AG04450 (cell line): ENCODE data around the gene LOC101059915.
"Not testable (repeated sequence)": the region's sequence is repeated elsewhere in the genome, so short reads cannot be mapped to it uniquely, and the experiment has no call there.

Experiments
- CTCF ChIA-PET: fragments of 300-600, 350-600 bp; formaldehyde crosslinking; extraction: SDS; loops from one replicate; lab custom pipeline; 2022; ENCODE audit warnings: antibody characterized with exemption, inconsistent platforms; lab: Charles Lee
- POLR2A ChIA-PET: fragments of 350-600 bp; formaldehyde crosslinking; extraction: SDS; loops from one replicate; lab custom pipeline; 2021; ENCODE audit warnings: antibody characterized with exemption, inconsistent platforms; lab: Yijun Ruan, JAX
- DNase-seq: peaks from one replicate; pipeline ENCODE4 v3.0.0-alpha.2; 2011; ENCODE audit warnings: low read depth, low spot score
- H3K27ac ChIP-seq: one replicate; pipeline ENCODE4 v1.5.1; 2012; ENCODE audit warnings: low read depth, low read length, control low read depth
- H3K27me3 ChIP-seq: one replicate; pipeline ENCODE4 v1.6.0; 2012; ENCODE audit warnings: low read length; ENCODE audit not compliant: control insufficient read depth, insufficient read depth
- H3K4me3 ChIP-seq: 2 replicates; pipeline ENCODE4 v1.5.1; 2011; ENCODE audit warnings: mild to moderate bottlenecking, low read depth, low read length, control low read depth
- H3K9me3 ChIP-seq: 2 replicates; pipeline ENCODE4 v1.5.1; 2012; ENCODE audit warnings: low read length; ENCODE audit not compliant: control insufficient read depth, insufficient read depth
- TF ChIP-seq, protein P1 (sequence below): IDR thresholded peaks from 2 replicates; pipeline ENCODE4 v1.5.1; 2011; ENCODE audit warnings: low read depth, low read length, control low read depth, inconsistent platforms

LOC101059915 gene

GRCh38 chrX:71657267-71657666 lies 10.1 kb upstream of the LOC101059915 start:
- POLR2A ChIA-PET, result no interaction called here
- Histone ChIP-seq H3K27ac (no peak overlapping the region), H3K9me3 (no peaks in the 10 kb centered on the region), H3K4me3 (no peak overlapping the region), H3K27me3 (peaks cover 3% of the 10 kb centered on the region)
- TF ChIP-seq, protein P1, sequence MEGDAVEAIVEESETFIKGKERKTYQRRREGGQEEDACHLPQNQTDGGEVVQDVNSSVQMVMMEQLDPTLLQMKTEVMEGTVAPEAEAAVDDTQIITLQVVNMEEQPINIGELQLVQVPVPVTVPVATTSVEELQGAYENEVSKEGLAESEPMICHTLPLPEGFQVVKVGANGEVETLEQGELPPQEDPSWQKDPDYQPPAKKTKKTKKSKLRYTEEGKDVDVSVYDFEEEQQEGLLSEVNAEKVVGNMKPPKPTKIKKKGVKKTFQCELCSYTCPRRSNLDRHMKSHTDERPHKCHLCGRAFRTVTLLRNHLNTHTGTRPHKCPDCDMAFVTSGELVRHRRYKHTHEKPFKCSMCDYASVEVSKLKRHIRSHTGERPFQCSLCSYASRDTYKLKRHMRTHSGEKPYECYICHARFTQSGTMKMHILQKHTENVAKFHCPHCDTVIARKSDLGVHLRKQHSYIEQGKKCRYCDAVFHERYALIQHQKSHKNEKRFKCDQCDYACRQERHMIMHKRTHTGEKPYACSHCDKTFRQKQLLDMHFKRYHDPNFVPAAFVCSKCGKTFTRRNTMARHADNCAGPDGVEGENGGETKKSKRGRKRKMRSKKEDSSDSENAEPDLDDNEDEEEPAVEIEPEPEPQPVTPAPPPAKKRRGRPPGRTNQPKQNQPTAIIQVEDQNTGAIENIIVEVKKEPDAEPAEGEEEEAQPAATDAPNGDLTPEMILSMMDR, result no peak
- no peak for DNase-seq
- CTCF ChIA-PET, result no interaction called here

DNA sequence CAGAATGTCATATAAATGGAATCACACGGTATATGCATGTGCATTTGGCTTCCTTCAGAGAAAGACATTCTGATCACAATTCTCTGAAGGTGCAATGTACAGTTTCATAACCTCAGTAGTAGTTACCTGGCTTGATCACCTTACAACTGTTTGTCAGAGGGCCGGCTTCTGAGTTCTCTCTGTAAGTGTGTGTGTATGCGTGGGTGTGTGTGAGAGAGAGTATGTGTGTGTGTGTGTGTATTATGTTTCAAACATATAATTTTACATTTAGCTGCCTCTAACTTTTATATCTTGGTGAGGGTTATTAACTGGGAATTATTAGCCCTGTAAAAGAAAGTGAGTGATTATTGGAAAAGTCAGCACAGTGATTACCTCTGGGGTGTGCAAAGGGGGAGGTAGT lies 8.0 kb upstream of the LOC101059915 start:
- H3K4me3 ChIP-seq, result no peak overlapping the region
- ChIA-PET POLR2A (no interaction called here), CTCF (no interaction called here)
- H3K27ac ChIP-seq, result no peak overlapping the region
- no peaks in the 10 kb centered on the region for H3K9me3 ChIP-seq
- H3K27me3 ChIP-seq, result peaks cover 3% of the 10 kb centered on the region
- no peak for DNase-seq
- TF ChIP-seq, protein P1, result no peak

GRCh38 chrX:71659959-71660358 lies 7.4 kb upstream of the LOC101059915 start:
- no peak overlapping the region for H3K4me3 ChIP-seq
- ChIA-PET CTCF (no interaction called here), POLR2A (no interaction called here)
- DNase-seq, result no peak
- TF ChIP-seq, protein P1, result no peak
- H3K27me3 ChIP-seq, result peaks cover 3% of the 10 kb centered on the region
- no peak overlapping the region for H3K27ac ChIP-seq
- H3K9me3 ChIP-seq, result no peaks in the 10 kb centered on the region

DNA sequence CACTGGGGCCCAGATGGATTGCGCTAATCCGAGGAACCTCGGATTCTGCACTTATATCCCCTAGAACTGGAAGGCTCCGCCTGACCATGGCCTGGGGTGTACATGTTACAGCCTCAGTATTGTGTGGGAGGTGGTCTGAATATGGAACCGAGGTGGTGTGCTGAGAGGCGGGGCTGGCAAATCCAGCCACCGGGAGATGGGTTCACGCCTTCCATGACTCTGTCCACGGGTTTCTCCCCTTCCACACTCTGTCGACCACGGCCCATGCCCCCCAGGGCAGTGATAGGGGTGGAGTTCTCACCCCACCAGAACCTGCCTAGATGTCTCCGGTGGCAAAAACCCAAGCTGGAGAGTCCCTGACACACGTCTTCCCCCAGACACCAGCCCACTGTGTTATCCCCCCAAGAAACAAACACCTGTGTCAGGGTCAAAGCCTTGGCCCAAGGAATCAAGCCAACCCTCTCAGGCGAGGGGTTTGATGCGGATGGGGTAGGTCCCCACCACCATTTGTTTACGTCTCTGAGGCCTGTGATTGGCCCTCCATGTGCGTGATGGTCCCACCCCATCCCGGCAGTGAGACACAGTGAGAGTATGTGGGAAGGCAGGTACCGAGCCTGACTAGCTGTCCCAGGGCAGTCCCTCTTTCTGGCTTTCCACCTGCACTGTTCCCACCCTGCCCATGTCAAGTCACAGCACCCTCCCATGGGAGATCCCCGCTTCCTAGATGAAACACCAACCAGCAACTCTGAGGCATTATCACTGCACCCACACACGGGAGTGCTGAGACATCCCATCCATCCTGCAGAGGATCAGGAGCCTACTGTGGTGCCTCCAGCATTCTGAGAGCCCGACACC lies 6.6 kb upstream of the LOC101059915 start:
- ChIA-PET POLR2A (no interaction called here), CTCF (no interaction called here)
- Histone ChIP-seq H3K27ac (no peak overlapping the region), H3K9me3 (no peaks in the 10 kb centered on the region), H3K4me3 (no peak overlapping the region), H3K27me3 (peaks cover 3% of the 10 kb centered on the region)
- TF ChIP-seq, protein P1, result no peak
- DNase-seq, result no peak

GRCh38 chrX:71661919-71662318 lies 5.4 kb upstream of the LOC101059915 start:
- H3K9me3 ChIP-seq, result no peaks in the 10 kb centered on the region; the same call in 1 of the 2 replicates
- CTCF ChIA-PET, result no interaction called here
- H3K27me3 ChIP-seq, result peaks cover 3% of the 10 kb centered on the region
- no peak overlapping the region for H3K27ac ChIP-seq
- TF ChIP-seq, protein P1, result no peak
- H3K4me3 ChIP-seq, result no peak overlapping the region
- DNase-seq, result no peak
- POLR2A ChIA-PET, result no interaction called here

DNA sequence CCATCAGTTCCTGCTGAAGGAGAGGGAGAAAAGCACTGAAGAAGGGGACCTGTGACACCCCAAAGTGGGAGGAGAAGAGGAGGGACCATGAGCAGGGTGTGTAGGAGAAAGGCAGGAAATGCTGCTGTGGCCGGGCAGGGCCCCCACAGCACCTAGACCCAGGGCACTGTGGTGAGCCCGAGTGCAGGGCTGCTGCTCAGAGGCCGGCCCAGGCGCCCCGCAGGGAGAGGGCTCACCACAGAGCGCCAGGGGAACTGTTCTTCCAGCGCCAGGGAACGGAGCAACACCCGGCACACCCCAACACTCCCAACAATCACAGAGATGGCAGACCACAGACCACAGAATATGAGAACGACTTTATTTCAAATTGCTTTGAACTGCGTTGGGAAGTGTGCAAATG lies 4.7 kb upstream of the LOC101059915 start:
- POLR2A ChIA-PET, H3K4me3 ChIP-seq, H3K9me3 ChIP-seq, H3K27ac ChIP-seq, H3K27me3 ChIP-seq, DNase-seq, CTCF ChIA-PET: not testable (repeated sequence)

DNA sequence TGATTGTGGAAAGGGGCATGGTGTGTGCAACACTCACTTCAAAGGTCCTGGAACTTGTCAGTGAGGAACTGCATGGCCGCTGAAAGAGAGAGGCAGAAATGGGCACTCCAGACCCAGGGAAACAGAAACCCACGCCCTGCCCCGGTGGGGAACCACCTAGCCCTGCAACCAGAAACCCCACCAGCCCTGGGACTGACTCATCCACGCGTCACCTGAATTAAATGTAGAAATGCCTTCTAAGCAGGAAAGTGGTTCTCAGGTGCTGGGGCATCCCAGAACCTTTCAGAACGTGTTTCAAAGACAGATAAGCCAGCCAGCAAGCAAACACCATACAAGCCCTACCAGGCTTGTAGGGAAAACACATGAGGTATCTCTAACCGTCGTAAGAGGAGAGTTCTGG lies 4.1 kb upstream of the LOC101059915 start:
- H3K4me3 ChIP-seq, H3K27me3 ChIP-seq, DNase-seq, H3K27ac ChIP-seq, POLR2A ChIA-PET, H3K9me3 ChIP-seq: not testable (repeated sequence)
- CTCF ChIA-PET, result interaction anchor here (0.7 kb wide), 1 partner anchor 15 kb away, joined by 3 read pairs; no protein-coding TSS in a partner anchor
